K562 (cell line): ENCODE measurements around the gene TMEM88. TPM values are rescaled to one million over a fixed set of nuclear protein-coding genes. Genes with fewer than 3 reads are reported as not detected.

ENCODE experiments used
- ATF7 ChIP-seq: fragments of 450-650 bp; IDR thresholded peaks from 2 replicates; pipeline ENCODE4 v1.7.1; 2014; ENCODE audit warnings: mild to moderate bottlenecking, moderate library complexity
- BRD9 ChIP-seq: fragments of 450-650 bp; IDR thresholded peaks from 2 replicates; pipeline ENCODE4 v1.6.1; 2018; ENCODE audit warnings: low read depth; ENCODE audit not compliant: partially characterized antibody
- E2F6 ChIP-seq, 2 experiments: IDR thresholded peaks; 2 replicates each; pipeline ENCODE4 v1.6.1; 2011; ENCODE audit warnings: borderline replicate concordance in 1 of 2, control low read depth in 1 of 2, low read depth in 1 of 2, low read length in 1 of 2, mild to moderate bottlenecking in 1 of 2, mixed read lengths in 1 of 2, moderate library complexity in 1 of 2; ENCODE audit not compliant: insufficient read depth in 1 of 2, insufficient read length in 1 of 2, poor library complexity in 1 of 2, severe bottlenecking in 1 of 2; ENCODE audit errors: extremely low read depth in 1 of 2
- ESRRA ChIP-seq: fragments of 450-650 bp; IDR thresholded peaks from 2 replicates; pipeline ENCODE4 v1.6.1; 2014; ENCODE audit warnings: low read depth, mild to moderate bottlenecking, moderate library complexity, borderline replicate concordance
- HCFC1 ChIP-seq: IDR thresholded peaks from 2 replicates; pipeline ENCODE4 v1.6.1; 2012; ENCODE audit warnings: low read depth, low read length, improper control_type of control experiment
- IFI16 ChIP-seq: fragments of 250-450 bp; sonication (Bioruptor Pico); IDR thresholded peaks from 2 replicates; pipeline ENCODE4 v2.1.2; 2022; ENCODE audit warnings: mild to moderate bottlenecking, inconsistent platforms
- KAT7 ChIP-seq: sonication (generic); formaldehyde crosslinking; IDR thresholded peaks from 2 replicates; pipeline ENCODE4 v1.8.0; 2022; ENCODE audit warnings: missing genetic modification reagents, mild to moderate bottlenecking, borderline replicate concordance
- NCOR1 ChIP-seq: fragments of 450-650 bp; IDR thresholded peaks from 2 replicates; pipeline ENCODE4 v1.6.1; 2016; ENCODE audit warnings: mild to moderate bottlenecking, moderate library complexity
- NR0B1 ChIP-seq: fragments of 450-650 bp; IDR thresholded peaks from one replicate; pipeline ENCODE4 v1.6.1; 2018; ENCODE audit warnings: mild to moderate bottlenecking, moderate library complexity; ENCODE audit not compliant: partially characterized antibody
- NR1H2 ChIP-seq: sonication (generic); formaldehyde crosslinking; IDR thresholded peaks from 2 replicates; pipeline ENCODE4 v1.4.0; 2020; ENCODE audit warnings: mild to moderate bottlenecking, missing genetic modification reagents
- OTX1 ChIP-seq: fragments of 450-650 bp; formaldehyde crosslinking; IDR thresholded peaks from 2 replicates; pipeline ENCODE4 v1.4.0; 2022; ENCODE audit warnings: mild to moderate bottlenecking
- POLR3G ChIP-seq: IDR thresholded peaks from 2 replicates; pipeline ENCODE4 v1.6.1; 2011; ENCODE audit not compliant: insufficient read length, insufficient replicate concordance; ENCODE audit errors: extremely low read depth
- PYGO2 ChIP-seq: fragments of 450-650 bp; IDR thresholded peaks from 2 replicates; pipeline ENCODE4 v1.6.1; 2016; ENCODE audit warnings: mild to moderate bottlenecking, missing genetic modification characterization, moderate library complexity, missing compliant biosample characterization
- RBM14 ChIP-seq: fragments of 200-400 bp; formaldehyde crosslinking; IDR thresholded peaks from 2 replicates; pipeline ENCODE4 v1.6.1; 2018; ENCODE audit warnings: low read depth, mild to moderate bottlenecking, low read length, moderate library complexity, borderline replicate concordance; ENCODE audit not compliant: insufficient read depth
- SMARCC2 ChIP-seq: fragments of 450-650 bp; IDR thresholded peaks from 2 replicates; pipeline ENCODE4 v1.6.1; 2017; ENCODE audit warnings: antibody characterized with exemption, moderate library complexity, mild to moderate bottlenecking, low read depth
- SRSF7 ChIP-seq: fragments of 200-400 bp; formaldehyde crosslinking; optimal IDR thresholded peaks from 2 replicates; pipeline ENCODE3; 2017; ENCODE audit warnings: mild to moderate bottlenecking, low read depth, low read length
- TSC22D4 ChIP-seq: fragments of 450-650 bp; IDR thresholded peaks from 2 replicates; pipeline ENCODE4 v1.6.1; 2016; ENCODE audit warnings: missing genetic modification characterization, missing biosample characterization, control low read depth
- U2AF1 ChIP-seq: fragments of 200-400 bp; formaldehyde crosslinking; optimal IDR thresholded peaks from 2 replicates; pipeline ENCODE3; 2017; ENCODE audit warnings: mild to moderate bottlenecking, low read depth, low read length, moderate library complexity
- WHSC1 ChIP-seq: IDR thresholded peaks from one replicate; pipeline ENCODE4 v1.6.1; 2012; ENCODE audit warnings: low read length, control low read depth, inconsistent platforms
- ZNF609 ChIP-seq: sonication (generic); formaldehyde crosslinking; IDR thresholded peaks from 2 replicates; pipeline ENCODE4 v1.8.1; 2023; ENCODE audit warnings: missing genetic modification reagents, mild to moderate bottlenecking, borderline replicate concordance
- polyA plus RNA-seq, 8 experiments: library from polyadenylated mRNA; depleted of rRNA in 4 of 8; stranded (reverse) in 5 of 8; unstranded in 3 of 8; fragments of >200 nt; fragmentation: Nextera tagmentation in 2 of 8; fragmentation: Illumina TruSeq in 1 of 8; extraction: Ambion mirVana in 2 of 8; extraction: Trizol in 1 of 8; gene quantifications; 2 replicates each; pipeline versions ENCODE4 v1.2.1 to v1.2.3, GENCODE V29; 2011 to 2014; ENCODE audit warnings: inconsistent platforms in 1 of 8, missing spikeins in 1 of 8
- total RNA-seq, 7 experiments: library from RNA; depleted of rRNA in 6 of 7; stranded (reverse); fragments of >200 nt in 6 of 7; fragmentation: Illumina TruSeq in 2 of 7; extraction: Trizol in 2 of 7; gene quantifications; 2 replicates each; pipeline versions ENCODE4 v1.2.1 to v1.2.3, GENCODE V29; 2011 to 2021; ENCODE audit warnings: low replicate concordance in 1 of 7

Gene TMEM88
- total and polyA plus RNA-seq, 9 of the 15 experiments (the other 6 are each of a cell fraction or from before 2014, with no cell fraction given) = 0.10 to 1.4 (median 0.36) TPM; not detected in 3

GRCh38 chr17:7838090-7839075 lies 16.5 kb upstream of the TMEM88 start (continued):
- TF ChIP-seq U2AF1 (no peak), SRSF7 (no peak), WHSC1 (no peak), NR1H2 (no peak), ESRRA (peak; percentile 41; the same call in 1 of the 2 replicates), NR0B1 (no peak), KAT7 (CRISPR knock-in tag) (0 out of 2 replicates have a peak, but pooled peaks have one; percentile 40), NCOR1 (0 out of 2 replicates have a peak, but pooled peaks have one; percentile 13), IFI16 (CRISPR knock-in tag) (no peak), PYGO2 (tag) (no peak), POLR3G (no peak), OTX1 (CRISPR knock-in tag) (peak; percentile 74; the same call in 1 of the 2 replicates), SMARCC2 (no peak), RBM14 (no peak), TSC22D4 (tag) (no peak), ZNF609 (CRISPR knock-in tag) (no peak), E2F6 (IDR thresholded peaks at IDR 0.05; ENCODE audit: borderline replicate concordance in 1 of 2, extremely low read depth in 1 of 2, insufficient read depth in 1 of 2, insufficient read length in 1 of 2, low read depth in 1 of 2, low read length in 1 of 2, poor library complexity in 1 of 2, severe bottlenecking in 1 of 2) (no peak), HCFC1 (no peak), BRD9 (peak; percentile 92), ATF7 (peak; percentile 87)
